Activated naive CD4-positive, alpha-beta T cell treated with anti-CD3 and anti-CD28 coated beads, Interleukin-2, amount 50 U/mL, for 16 hours (primary cell): ENCODE data around the gene MELTF.

Experiments used
- DNase-seq: peaks from one replicate; pipeline ENCODE4 v3.0.0-alpha.2; 2020

MELTF gene

DNA sequence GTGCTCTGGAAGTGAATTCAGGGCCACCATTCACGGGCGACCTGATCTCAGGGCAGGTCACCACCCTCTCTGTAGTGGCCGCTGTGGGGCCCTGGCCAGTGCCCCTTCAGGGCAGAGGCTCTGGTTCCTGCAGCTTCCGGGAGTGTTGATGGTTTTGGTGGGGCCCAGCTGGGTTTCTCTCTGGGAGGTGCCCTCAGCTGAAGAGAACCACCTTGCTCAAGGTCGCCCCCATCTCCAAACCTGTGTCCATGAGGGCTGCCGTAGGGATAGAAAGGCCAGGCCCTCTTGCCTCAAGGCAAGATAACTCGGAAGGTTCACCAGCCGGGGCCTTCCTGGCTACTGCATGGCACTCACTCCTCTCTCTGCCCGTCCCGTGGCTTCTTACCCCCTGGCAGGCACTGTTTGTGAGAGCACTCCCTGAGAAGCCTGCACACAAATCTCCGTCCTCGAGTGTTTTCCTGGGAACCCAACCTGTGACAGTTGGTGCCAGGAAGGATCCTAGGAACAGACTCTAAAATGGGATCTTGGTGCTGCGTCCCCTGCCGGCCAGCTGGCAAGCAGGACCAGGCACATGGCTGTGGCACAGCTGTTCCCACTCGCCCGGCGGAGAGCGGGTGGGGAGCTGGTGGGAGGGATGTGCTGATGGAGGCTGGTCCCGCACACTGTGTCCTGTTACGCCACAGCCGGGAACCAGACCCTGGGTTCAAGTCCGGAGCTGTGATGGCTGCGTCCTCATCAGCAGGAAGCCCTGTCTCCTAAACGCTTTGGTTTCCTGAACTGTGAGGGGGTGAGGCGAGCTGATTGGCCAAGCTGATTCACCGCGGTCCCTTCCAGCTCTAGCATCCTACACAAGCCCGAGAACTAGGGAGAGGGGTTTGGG is 37.8 kb downstream of the MELTF start:
- no peak for DNase-seq

DNA sequence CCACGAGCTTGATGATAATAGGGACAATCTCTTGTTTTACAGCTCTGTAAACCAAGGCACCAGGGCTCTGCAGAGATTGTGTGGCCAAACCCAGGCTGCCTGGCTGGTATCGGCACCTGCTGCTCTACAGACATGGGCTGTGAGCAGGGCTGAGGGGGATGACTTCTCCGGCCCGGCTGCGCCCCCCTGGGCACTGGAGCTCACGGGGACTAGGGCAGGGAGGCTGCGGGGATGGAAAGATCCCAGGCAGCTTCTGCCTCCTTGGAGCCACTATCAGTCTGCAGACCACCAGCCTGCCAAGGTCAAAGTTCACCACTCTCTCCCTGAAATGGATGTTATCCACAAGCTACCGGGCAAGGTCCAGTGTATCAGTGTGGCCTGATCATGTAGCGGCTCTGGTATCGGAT is 39.0 kb downstream of the MELTF start:
- no peak for DNase-seq

DNA sequence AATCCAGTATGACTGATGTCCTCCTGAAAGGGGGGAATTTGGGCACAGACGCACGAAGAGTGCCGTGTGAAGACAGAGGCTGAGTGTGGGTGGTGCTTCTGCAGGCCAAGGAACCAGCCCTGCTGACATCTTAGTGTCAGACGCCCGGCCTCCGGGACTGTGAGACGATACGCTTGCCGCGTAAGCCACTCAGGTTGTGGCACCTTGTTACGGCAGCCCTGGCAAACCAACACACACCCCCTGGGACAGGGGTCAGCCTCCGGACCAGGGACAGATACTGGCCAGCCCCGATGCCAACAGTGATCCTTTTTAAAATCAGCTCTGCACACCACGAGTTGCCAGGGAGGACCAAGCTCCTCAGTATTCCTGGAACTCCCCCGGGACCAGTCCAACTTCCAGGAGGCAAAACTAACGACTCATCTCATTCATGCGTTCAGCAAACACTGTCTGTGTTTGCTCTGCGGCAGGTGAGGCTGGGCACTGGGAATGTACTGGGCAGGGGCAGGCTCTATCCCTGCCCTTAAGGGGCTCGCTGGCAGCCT is 39.8 kb downstream of the MELTF start:
- DNase-seq, result no peak

DNA sequence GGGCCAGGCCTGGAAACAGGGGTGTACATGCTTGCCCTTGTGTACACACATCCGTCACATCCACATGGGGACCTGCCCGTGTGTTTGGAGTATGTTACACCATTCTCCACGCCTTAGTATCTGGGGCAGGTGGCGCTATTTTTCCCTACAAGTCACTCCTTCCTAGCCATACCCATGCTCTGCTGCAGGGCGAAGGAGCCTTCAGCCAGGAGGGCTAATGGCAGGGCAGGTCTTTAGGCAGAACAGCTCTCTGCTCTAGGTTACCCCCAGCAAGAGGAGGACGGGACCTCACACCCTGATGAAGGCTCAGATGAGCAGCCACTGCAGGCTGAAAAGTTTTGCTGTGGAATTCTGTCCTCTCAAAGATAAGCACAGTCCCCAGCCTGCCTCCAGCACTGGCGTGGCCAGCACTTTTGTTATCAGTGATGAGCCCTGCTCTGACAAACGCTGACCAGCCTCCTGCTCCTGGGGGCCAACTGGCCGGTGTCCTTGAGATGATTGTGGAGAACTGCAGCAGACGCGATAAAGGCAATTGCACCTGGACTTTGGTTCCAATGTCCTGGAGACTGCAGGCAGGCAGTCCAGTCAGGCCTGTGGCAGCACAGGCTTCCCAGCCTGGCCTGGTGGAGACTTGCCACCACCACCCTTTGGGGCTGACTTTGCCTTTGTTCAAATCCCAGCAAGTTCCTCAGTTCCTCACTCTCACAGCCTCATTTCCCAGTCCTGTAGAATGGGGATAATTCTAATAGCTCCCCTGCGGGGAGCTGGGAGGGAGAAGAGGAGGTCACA is 41.2 kb downstream of the MELTF start:
- no peak for DNase-seq

- DNase-seq, result no peak
Observed at GRCh38 chr3:196987022-196987421, 42.6 kb downstream of the MELTF start.

- DNase-seq, result no peak
Observed at GRCh38 chr3:196985954-196986885, 43.4 kb downstream of the MELTF start.

DNA sequence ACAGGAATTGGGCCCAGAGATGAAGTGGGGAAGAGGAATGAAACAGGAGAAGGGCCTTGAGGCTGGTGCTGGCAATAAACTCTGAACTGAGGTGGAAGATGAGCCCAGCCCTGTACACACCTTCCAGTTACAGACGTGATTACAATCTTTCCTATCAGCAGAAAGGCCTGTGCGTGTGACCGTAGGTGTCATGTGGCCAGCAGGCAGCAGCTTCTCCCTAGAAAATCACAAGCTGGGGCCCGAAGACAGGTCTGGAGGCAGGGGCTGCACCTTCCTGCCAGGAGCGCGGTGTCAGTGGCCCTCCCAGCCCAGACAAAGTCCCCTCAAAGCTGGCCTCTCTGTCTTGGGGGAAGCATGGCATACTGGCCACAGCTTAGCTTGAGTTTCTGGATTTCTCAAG is 44.3 kb downstream of the MELTF start:
- DNase-seq, result no peak

DNA sequence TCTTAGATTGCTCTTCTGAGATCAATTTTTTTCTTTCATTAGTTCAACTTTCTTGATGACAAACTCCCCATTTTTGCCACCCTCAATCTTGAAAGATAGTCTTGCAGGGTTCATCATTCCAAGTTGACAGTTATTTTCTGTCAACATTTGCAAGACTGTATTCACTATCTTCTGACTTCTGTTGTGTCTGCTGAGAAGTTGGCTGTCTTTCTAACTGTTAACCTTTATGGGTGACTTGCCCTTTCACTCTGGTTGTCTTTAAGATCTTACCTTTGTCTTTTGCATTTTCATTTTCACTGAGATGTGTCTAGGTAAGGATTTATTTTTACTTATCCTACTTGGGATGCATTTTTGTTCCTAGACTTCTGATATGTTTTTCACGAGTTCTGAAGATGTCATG is 46.4 kb downstream of the MELTF start:
- no peak for DNase-seq

DNA sequence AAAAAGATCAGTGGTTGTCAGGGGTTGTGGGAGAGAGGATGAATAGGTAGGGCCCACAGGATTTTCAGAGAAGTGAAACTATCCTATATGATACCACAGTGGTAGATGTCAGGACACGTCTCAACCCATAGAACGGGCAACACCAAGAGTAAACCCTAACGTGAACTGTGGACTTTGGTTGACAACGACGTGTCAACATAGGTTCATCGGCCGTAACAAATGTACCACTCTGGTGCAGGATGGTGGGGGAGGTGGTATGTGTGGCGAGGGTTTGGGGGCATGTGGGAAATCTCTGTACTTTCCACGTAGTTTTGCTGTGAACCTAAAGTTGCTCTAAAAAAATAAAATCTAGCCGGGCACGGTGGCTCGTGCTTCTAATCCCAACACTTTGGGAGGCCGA is 48.0 kb downstream of the MELTF start:
- no peak for DNase-seq

DNA sequence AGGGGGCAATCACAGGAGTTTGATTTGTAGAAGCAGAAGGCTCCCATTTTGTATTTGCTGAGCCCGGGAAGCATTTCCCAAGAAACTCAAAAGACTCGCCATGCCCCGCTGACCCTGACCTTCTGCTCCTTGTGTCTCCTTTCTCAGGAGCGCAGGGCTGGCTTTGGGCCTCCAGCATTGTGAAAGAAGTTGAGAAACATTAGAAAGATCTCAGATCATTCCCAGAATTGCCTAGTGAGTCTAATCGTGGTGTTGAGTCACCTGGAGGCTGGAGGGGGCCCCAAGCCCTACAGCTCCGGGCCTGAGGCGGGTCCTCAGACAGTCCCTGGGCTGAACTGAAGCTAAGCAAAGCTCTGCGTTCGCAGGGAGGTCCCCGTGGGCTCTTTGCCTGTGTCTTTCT is 50.1 kb downstream of the MELTF start:
- no peak for DNase-seq

- DNase-seq, result no peak
Observed at GRCh38 chr3:196976941-196977340, 52.7 kb downstream of the MELTF start.

GRCh38 chr3:196975349-196975748 is 54.3 kb downstream of the MELTF start:
- no peak for DNase-seq

- no peak for DNase-seq
Observed at GRCh38 chr3:196974661-196975060, 55.0 kb downstream of the MELTF start.

GRCh38 chr3:196971094-196971698 is 58.4 kb downstream of the MELTF start:
- no peak for DNase-seq

- no peak for DNase-seq
Observed at GRCh38 chr3:196970547-196971093, 59.0 kb downstream of the MELTF start.

GRCh38 chr3:196969660-196970546 is 59.7 kb downstream of the MELTF start:
- peak; percentile 74 for DNase-seq

DNA sequence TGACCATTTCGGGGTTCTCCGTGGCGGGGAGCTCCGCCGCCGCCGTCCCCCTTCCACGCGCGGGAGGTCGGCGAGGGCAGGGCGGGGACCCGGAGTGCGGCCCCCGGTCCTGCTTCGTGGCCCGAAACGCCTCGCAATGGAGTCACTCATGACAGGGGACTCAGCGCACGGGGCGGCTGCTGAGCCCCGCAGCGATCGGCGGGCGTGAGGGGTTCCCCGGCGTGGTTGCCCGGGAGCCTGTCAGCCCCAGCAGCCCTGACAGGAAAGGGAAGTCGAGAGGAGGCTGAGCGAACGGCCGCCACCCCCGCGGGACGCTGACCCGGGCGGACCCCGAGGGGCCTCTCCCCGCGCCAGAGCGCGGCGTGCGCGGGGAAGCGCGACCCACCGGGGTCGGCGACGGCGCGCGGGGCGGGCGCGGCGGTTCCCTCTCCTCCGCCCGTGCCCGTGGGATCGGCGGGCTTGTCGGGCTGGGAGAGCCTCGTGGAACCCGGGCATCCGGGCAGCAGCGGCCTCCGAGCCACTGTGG is 60.4 kb downstream of the MELTF start:
- peak; percentile 43 for DNase-seq

- DNase-seq, result peak; percentile 52
Observed at GRCh38 chr3:196968233-196969133, 61.1 kb downstream of the MELTF start, which contains the start of gene PIGZ. TSS of gene PIGZ (minus strand) at chr3:196968833. CDS start at chr3:196952031, 16,802 bp downstream.
